GM12878 (cell line): ENCODE results near the gene TMEM91. TPM values are rescaled to one million over a fixed set of nuclear protein-coding genes. Genes with fewer than 3 reads are reported as not detected.

Source experiments
- ATAC-seq: fragments of 200-7000 bp; cut with Tn5 transposase; 3 replicates; pipeline ENCODE4 v1.9.1; 2020; ENCODE audit warnings: mild to moderate bottlenecking, moderate library complexity
- BruUV-seq: library from RNA; stranded (reverse); fragments of 400-500 nt; replicated peaks from 2 replicates; lab custom pipeline; 2021; lab: Mats Ljungman, UMichigan
- CTCF ChIA-PET: fragments of 300-600 bp; sonication (Branson Sonifier 250); formaldehyde crosslinking; extraction: SDS; loops from one replicate; lab custom pipeline; 2021; ENCODE audit warnings: inconsistent platforms; lab: Yijun Ruan, JAX
- POLR2A ChIA-PET: fragments of 350-600 bp; formaldehyde crosslinking; extraction: SDS; loops from one replicate; lab custom pipeline; 2021; ENCODE audit warnings: inconsistent platforms; lab: Charles Lee
- RAD21 ChIA-PET: fragments of 300-600 bp; sonication (Branson Sonifier 250); formaldehyde crosslinking; loops from one replicate; lab custom pipeline; 2023; ENCODE audit warnings: antibody characterized with exemption; ENCODE audit not compliant: unreplicated experiment; lab: Charles Lee
- SMC1A ChIA-PET: fragments of 300-600 bp; sonication (Branson Sonifier 250); formaldehyde crosslinking; loops from one replicate; lab custom pipeline; 2023; ENCODE audit not compliant: unreplicated experiment, uncharacterized antibody; lab: Charles Lee
- DNase-seq: peaks from one replicate; pipeline ENCODE4 v3.0.0-alpha.2; 2011; ENCODE audit warnings: low read depth, low spot score
- FAIRE-seq: peaks from 3 replicates; lab custom pipeline; 2011; peaks lifted over from hg19 to GRCh38; lab: Jason Lieb, UNC
- H2AFZ ChIP-seq: 2 replicates; pipeline ENCODE4 v1.6.0; 2011; ENCODE audit warnings: low read depth, low read length, control low read depth; ENCODE audit not compliant: control insufficient read depth
- H3K27ac ChIP-seq: 2 replicates; pipeline ENCODE4 v1.5.1; 2011; ENCODE audit warnings: control low read depth; ENCODE audit not compliant: control insufficient read depth, insufficient read depth
- H3K27me3 ChIP-seq, 2 experiments: replicated peaks in 1 of 2; 2 replicates each; pipeline versions ENCODE4 v1.6.0 to v1.6.1; 2011; ENCODE audit warnings: low read length in 1 of 2; ENCODE audit not compliant: control insufficient read depth in 2 of 2, insufficient read depth in 2 of 2
- H3K36me3 ChIP-seq, 2 experiments: 2 replicates each; pipeline ENCODE4 v1.5.1; 2011; ENCODE audit warnings: low read length in 1 of 2; ENCODE audit not compliant: control insufficient read depth in 2 of 2, insufficient read depth in 2 of 2
- H3K4me1 ChIP-seq: 2 replicates; pipeline ENCODE4 v1.6.1; 2011; ENCODE audit warnings: mild to moderate bottlenecking, low read length, moderate library complexity, mixed read lengths; ENCODE audit not compliant: control insufficient read depth, insufficient read depth
- H3K4me2 ChIP-seq: 2 replicates; pipeline ENCODE4 v1.6.0; 2011; ENCODE audit warnings: control low read depth; ENCODE audit not compliant: control insufficient read depth, insufficient read depth
- H3K4me3 ChIP-seq: fragments of 200-600 bp; sonication (generic); 2 replicates; pipeline ENCODE4 v1.5.1; 2016
- H3K79me2 ChIP-seq: 2 replicates; pipeline ENCODE4 v1.6.0; 2011; ENCODE audit warnings: low read length; ENCODE audit not compliant: control insufficient read depth, insufficient read depth
- H3K9ac ChIP-seq: 2 replicates; pipeline ENCODE4 v1.8.0; 2011; ENCODE audit warnings: low read length, control low read depth, mixed read lengths; ENCODE audit not compliant: control insufficient read depth, insufficient read depth
- H3K9me3 ChIP-seq: replicated peaks from 3 replicates; pipeline ENCODE4 v1.5.1; 2011; ENCODE audit warnings: mild to moderate bottlenecking, low read length; ENCODE audit not compliant: control insufficient read depth, insufficient read depth
- H4K20me1 ChIP-seq: 2 replicates; pipeline ENCODE4 v1.6.0; 2011; ENCODE audit not compliant: control insufficient read depth, insufficient read depth
- ETV6 ChIP-seq, 2 experiments: fragments of 450-650 bp in 1 of 2; IDR thresholded peaks in 1 of 2; conservative IDR thresholded peaks in 1 of 2; 2 replicates each; pipeline ENCODE4 v1.6.1; 2014; ENCODE audit warnings: antibody characterized with exemption in 1 of 2, borderline replicate concordance in 1 of 2, low read depth in 1 of 2, mild to moderate bottlenecking in 1 of 2, moderate library complexity in 1 of 2
- JUND ChIP-seq: IDR thresholded peaks from 2 replicates; pipeline ENCODE4 v1.6.1; 2012; ENCODE audit warnings: low read depth, mild to moderate bottlenecking, low read length, improper control_type of control experiment, moderate library complexity
- POLR2AphosphoS5 ChIP-seq: IDR thresholded peaks from 2 replicates; pipeline ENCODE4 v1.6.1; 2011; ENCODE audit warnings: mild to moderate bottlenecking, low read length, inconsistent platforms
- SRF ChIP-seq, 2 experiments: IDR thresholded peaks; 2 replicates each; pipeline ENCODE4 v1.6.1; 2011; ENCODE audit warnings: low read depth in 2 of 2, low read length in 2 of 2, mild to moderate bottlenecking in 1 of 2, moderate library complexity in 1 of 2
- ZZZ3 ChIP-seq: IDR thresholded peaks from 2 replicates; pipeline ENCODE4 v1.6.1; 2011; ENCODE audit warnings: low read depth; ENCODE audit not compliant: control insufficient read depth, insufficient read length
- WGBS: methylation state at CpG from one replicate; pipeline ENCODE4 v1.1.6; 2016; ENCODE audit warnings: low lambda C conversion rate; ENCODE audit not compliant: insufficient replicate concordance, insufficient coverage; ENCODE audit errors: missing lambda C conversion rate; 5-methylcytosine and 5-hydroxymethylcytosine counted together
- in situ Hi-C: fragments of 300-500 bp; cut with MboI; formaldehyde crosslinking; loops from 9 replicates; pipeline ENCODE4 v1.14.3; 2018; ENCODE audit warnings: mixed read lengths
- intact Hi-C: fragments of 100-400 bp; cut with micrococcal nuclease; formaldehyde crosslinking; loops from one replicate; pipeline ENCODE4 v1.14.2; 2022; ENCODE audit not compliant: unreplicated experiment
- polyA plus RNA-seq, 11 experiments: library from polyadenylated mRNA; depleted of rRNA in 4 of 11; unstranded in 6 of 11; stranded (reverse) in 5 of 11; fragments of >200 nt; fragmentation: Nextera tagmentation in 4 of 11; fragmentation: Illumina TruSeq in 1 of 11; extraction: Ambion mirVana in 4 of 11; extraction: Trizol in 1 of 11; gene quantifications; 1 replicate in 1 of 11; 2 replicates in 10 of 11; pipeline versions ENCODE4 v1.2.1 to v1.2.3, GENCODE V29; 2011 to 2016; ENCODE audit warnings: inconsistent platforms in 2 of 11, missing spikeins in 2 of 11, low read depth in 1 of 11
- total RNA-seq, 4 experiments: library from RNA; depleted of rRNA in 3 of 4; stranded (reverse); fragments of >200 nt in 3 of 4; fragmentation: Illumina TruSeq in 1 of 4; extraction: Trizol in 1 of 4; gene quantifications; 2 replicates each; pipeline versions ENCODE4 v1.2.1 to v1.2.3, GENCODE V29; 2013 to 2021
- TF ChIP-seq, protein P1 (sequence below): IDR thresholded peaks from 2 replicates; pipeline ENCODE4 v1.6.1; 2012; ENCODE audit warnings: improper control_type of control experiment, low read depth, low read length; ENCODE audit not compliant: insufficient replicate concordance
- TF ChIP-seq, protein P2 (sequence below): fragments of 450-650 bp; IDR thresholded peaks from 2 replicates; pipeline ENCODE4 v1.6.1; 2017; ENCODE audit warnings: low read depth, mild to moderate bottlenecking, moderate library complexity
- TF ChIP-seq, protein P3 (sequence below): IDR thresholded peaks from 2 replicates; pipeline ENCODE4 v1.6.1; 2011; ENCODE audit warnings: borderline replicate concordance, low read depth, mild to moderate bottlenecking, moderate library complexity, mixed read lengths, low read length; ENCODE audit not compliant: insufficient read depth; ENCODE audit errors: extremely low read length
- TF ChIP-seq, protein P4 (sequence below): IDR thresholded peaks from 2 replicates; pipeline ENCODE4 v1.6.1; 2012; ENCODE audit warnings: mild to moderate bottlenecking, low read depth, low read length

TMEM91 gene
- total and polyA plus RNA-seq, 10 of the 15 experiments (the other 5 are each of a cell fraction or from before 2014, with no cell fraction given) = 1.5 to 5.5 (median 2.7) TPM

DNA sequence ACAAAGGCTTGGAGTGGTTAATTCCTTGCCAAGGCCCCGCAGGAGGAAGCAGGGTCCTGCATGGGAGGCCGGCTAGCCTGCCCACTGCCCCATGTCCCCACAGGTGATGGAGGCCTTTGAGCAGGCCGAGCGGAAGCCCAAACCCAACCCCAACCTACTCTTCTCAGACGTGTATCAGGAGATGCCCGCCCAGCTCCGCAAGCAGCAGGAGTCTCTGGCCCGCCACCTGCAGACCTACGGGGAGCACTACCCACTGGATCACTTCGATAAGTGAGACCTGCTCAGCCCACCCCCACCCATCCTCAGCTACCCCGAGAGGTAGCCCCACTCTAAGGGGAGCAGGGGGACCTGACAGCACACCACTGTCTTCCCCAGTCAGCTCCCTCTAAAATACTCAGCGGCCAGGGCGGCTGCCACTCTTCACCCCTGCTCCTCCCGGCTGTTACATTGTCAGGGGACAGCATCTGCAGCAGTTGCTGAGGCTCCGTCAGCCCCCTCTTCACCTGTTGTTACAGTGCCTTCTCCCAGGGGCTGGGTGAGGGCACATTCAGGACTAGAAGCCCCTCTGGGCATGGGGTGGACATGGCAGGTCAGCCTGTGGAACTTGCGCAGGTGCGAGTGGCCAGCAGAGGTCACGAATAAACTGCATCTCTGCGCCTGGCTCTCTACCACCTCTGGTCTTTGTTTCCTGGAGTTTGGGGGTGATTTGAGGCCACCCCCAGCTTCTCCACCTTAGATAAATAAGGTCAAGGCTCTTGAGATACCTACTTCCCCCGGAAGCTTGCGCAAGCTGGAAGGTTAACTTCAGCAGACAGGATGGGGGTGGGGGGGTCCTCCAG lies 48.2 kb downstream of the TMEM91 start:
- no peak overlapping the region for H3K9ac ChIP-seq
- peaks cover 9% of the 10 kb centered on the region for H3K4me1 ChIP-seq
- ChIA-PET CTCF (interaction anchor here (1.4 kb wide), 1 partner anchor 15 kb away, joined by 3 read pairs; the partner anchor contains the start of gene DMAC2), POLR2A (interaction anchor here (0.5 to 1.1 kb wide), 2 partner anchors 75 to 130 kb away, joined by 3 to 8 read pairs; no protein-coding TSS in a partner anchor), SMC1A (no interaction called here), RAD21 (no interaction called here)
- intact Hi-C loops (no loop called here), in situ Hi-C loops (no loop called here)
- H3K36me3 ChIP-seq = peaks cover 7 to 16% of the 10 kb centered on the region in 2 experiments
- no peaks in the 10 kb centered on the region for H3K27me3 ChIP-seq
- FAIRE-seq (no peak), ATAC-seq (no peak), DNase-seq (no peak)
- H3K27ac ChIP-seq = no peak overlapping the region
- H3K4me2 ChIP-seq = no peak overlapping the region
- H3K9me3 ChIP-seq = no peaks in the 10 kb centered on the region
- H4K20me1 ChIP-seq = no peaks in the 10 kb centered on the region; the same call in 1 of the 2 replicates
- no TSS peak for BruUV-seq
- no peak overlapping the region for H2AFZ ChIP-seq
- H3K4me3 ChIP-seq = no peak overlapping the region
- H3K79me2 ChIP-seq = no peaks in the 10 kb centered on the region; the same call in 1 of the 2 replicates
- 94% methylated on average over 21 of the region's 21 CpGs for WGBS
- TF ChIP-seq, protein P1, sequence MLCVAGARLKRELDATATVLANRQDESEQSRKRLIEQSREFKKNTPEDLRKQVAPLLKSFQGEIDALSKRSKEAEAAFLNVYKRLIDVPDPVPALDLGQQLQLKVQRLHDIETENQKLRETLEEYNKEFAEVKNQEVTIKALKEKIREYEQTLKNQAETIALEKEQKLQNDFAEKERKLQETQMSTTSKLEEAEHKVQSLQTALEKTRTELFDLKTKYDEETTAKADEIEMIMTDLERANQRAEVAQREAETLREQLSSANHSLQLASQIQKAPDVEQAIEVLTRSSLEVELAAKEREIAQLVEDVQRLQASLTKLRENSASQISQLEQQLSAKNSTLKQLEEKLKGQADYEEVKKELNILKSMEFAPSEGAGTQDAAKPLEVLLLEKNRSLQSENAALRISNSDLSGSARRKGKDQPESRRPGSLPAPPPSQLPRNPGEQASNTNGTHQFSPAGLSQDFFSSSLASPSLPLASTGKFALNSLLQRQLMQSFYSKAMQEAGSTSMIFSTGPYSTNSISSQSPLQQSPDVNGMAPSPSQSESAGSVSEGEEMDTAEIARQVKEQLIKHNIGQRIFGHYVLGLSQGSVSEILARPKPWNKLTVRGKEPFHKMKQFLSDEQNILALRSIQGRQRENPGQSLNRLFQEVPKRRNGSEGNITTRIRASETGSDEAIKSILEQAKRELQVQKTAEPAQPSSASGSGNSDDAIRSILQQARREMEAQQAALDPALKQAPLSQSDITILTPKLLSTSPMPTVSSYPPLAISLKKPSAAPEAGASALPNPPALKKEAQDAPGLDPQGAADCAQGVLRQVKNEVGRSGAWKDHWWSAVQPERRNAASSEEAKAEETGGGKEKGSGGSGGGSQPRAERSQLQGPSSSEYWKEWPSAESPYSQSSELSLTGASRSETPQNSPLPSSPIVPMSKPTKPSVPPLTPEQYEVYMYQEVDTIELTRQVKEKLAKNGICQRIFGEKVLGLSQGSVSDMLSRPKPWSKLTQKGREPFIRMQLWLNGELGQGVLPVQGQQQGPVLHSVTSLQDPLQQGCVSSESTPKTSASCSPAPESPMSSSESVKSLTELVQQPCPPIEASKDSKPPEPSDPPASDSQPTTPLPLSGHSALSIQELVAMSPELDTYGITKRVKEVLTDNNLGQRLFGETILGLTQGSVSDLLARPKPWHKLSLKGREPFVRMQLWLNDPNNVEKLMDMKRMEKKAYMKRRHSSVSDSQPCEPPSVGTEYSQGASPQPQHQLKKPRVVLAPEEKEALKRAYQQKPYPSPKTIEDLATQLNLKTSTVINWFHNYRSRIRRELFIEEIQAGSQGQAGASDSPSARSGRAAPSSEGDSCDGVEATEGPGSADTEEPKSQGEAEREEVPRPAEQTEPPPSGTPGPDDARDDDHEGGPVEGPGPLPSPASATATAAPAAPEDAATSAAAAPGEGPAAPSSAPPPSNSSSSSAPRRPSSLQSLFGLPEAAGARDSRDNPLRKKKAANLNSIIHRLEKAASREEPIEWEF = no peak
- TF ChIP-seq POLR2AphosphoS5 = no peak
- no peak for TF ChIP-seq ETV6 (conservative IDR thresholded peaks at IDR 0.05 in 1 of 2, IDR thresholded peaks at IDR 0.05 in 1 of 2; ENCODE audit: borderline replicate concordance in 1 of 2, low read depth in 1 of 2)
- TF ChIP-seq ZZZ3 = no peak
- TF ChIP-seq, protein P2, sequence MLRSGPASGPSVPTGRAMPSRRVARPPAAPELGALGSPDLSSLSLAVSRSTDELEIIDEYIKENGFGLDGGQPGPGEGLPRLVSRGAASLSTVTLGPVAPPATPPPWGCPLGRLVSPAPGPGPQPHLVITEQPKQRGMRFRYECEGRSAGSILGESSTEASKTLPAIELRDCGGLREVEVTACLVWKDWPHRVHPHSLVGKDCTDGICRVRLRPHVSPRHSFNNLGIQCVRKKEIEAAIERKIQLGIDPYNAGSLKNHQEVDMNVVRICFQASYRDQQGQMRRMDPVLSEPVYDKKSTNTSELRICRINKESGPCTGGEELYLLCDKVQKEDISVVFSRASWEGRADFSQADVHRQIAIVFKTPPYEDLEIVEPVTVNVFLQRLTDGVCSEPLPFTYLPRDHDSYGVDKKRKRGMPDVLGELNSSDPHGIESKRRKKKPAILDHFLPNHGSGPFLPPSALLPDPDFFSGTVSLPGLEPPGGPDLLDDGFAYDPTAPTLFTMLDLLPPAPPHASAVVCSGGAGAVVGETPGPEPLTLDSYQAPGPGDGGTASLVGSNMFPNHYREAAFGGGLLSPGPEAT = no peak
- TF ChIP-seq, protein P3, sequence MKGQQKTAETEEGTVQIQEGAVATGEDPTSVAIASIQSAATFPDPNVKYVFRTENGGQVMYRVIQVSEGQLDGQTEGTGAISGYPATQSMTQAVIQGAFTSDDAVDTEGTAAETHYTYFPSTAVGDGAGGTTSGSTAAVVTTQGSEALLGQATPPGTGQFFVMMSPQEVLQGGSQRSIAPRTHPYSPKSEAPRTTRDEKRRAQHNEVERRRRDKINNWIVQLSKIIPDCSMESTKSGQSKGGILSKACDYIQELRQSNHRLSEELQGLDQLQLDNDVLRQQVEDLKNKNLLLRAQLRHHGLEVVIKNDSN = no peak
- TF ChIP-seq SRF (IDR thresholded peaks at IDR 0.05; ENCODE audit: low read depth in 2 of 2, low read length in 2 of 2) = no peak
- TF ChIP-seq, protein P4, sequence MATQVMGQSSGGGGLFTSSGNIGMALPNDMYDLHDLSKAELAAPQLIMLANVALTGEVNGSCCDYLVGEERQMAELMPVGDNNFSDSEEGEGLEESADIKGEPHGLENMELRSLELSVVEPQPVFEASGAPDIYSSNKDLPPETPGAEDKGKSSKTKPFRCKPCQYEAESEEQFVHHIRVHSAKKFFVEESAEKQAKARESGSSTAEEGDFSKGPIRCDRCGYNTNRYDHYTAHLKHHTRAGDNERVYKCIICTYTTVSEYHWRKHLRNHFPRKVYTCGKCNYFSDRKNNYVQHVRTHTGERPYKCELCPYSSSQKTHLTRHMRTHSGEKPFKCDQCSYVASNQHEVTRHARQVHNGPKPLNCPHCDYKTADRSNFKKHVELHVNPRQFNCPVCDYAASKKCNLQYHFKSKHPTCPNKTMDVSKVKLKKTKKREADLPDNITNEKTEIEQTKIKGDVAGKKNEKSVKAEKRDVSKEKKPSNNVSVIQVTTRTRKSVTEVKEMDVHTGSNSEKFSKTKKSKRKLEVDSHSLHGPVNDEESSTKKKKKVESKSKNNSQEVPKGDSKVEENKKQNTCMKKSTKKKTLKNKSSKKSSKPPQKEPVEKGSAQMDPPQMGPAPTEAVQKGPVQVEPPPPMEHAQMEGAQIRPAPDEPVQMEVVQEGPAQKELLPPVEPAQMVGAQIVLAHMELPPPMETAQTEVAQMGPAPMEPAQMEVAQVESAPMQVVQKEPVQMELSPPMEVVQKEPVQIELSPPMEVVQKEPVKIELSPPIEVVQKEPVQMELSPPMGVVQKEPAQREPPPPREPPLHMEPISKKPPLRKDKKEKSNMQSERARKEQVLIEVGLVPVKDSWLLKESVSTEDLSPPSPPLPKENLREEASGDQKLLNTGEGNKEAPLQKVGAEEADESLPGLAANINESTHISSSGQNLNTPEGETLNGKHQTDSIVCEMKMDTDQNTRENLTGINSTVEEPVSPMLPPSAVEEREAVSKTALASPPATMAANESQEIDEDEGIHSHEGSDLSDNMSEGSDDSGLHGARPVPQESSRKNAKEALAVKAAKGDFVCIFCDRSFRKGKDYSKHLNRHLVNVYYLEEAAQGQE = no peak
- TF ChIP-seq JUND = no peak
